HCT116 (cell line): Measurements from ENCODE around the gene RPL38. TPM values are rescaled to one million over a fixed set of nuclear protein-coding genes. Genes with fewer than 3 reads are reported as not detected.

Experiments used
- ATAC-seq: fragments of 200-7000 bp; cut with Tn5 transposase; 2 replicates; pipeline ENCODE4 v1.9.1; 2020; ENCODE audit warnings: mild to moderate bottlenecking, moderate library complexity
- BruUV-seq: library from RNA; stranded (reverse); fragments of 400-500 nt; replicated peaks from 2 replicates; lab custom pipeline; 2021; lab: Mats Ljungman, UMichigan
- CTCF ChIA-PET: fragments of 300-600 bp; sonication (Branson Sonifier 250); formaldehyde crosslinking; loops from one replicate; lab custom pipeline; 2021; ENCODE audit warnings: antibody characterized with exemption; lab: Charles Lee
- POLR2A ChIA-PET: fragments of 300-600, 350-600 bp; sonication (Branson Sonifier 250); formaldehyde crosslinking; loops from one replicate; lab custom pipeline; 2021; ENCODE audit warnings: antibody characterized with exemption; lab: Charles Lee
- RAD21 ChIA-PET, 2 experiments: fragments of 300-600 bp; sonication (Branson Sonifier 250); formaldehyde crosslinking; loops; one replicate each; lab custom pipeline; 2023; ENCODE audit warnings: low total read pairs in 2 of 2; ENCODE audit not compliant: uncharacterized antibody in 2 of 2, unreplicated experiment in 2 of 2, low non-redundant PET in 1 of 2; lab: Charles Lee
- DNase-seq: peaks from one replicate; pipeline ENCODE4 v3.0.0-alpha.2; 2010; ENCODE audit warnings: low read depth, low spot score
- H2AFZ ChIP-seq: fragments of 200-600 bp; shearing (Covaris generic), sonication (generic); 2 replicates; pipeline ENCODE4 v1.6.1; 2017; ENCODE audit warnings: low read depth, mixed run types, mixed read lengths, antibody characterized with exemption, low read length; ENCODE audit not compliant: poor library complexity, severe bottlenecking
- H3K27ac ChIP-seq: 2 replicates; pipeline ENCODE4 v1.5.1; 2012; ENCODE audit warnings: low read depth, low read length
- H3K27me3 ChIP-seq: fragments of 200-600 bp; sonication (generic); 2 replicates; pipeline ENCODE4 v1.6.1; 2016; ENCODE audit warnings: mixed run types, low read length, mixed read lengths; ENCODE audit not compliant: insufficient read depth
- H3K36me3 ChIP-seq, 2 experiments: fragments of 200-500 bp in 1 of 2; fragments of 200-600 bp in 1 of 2; sonication (Bioruptor generic) in 1 of 2; sonication (generic) in 1 of 2; 2 replicates each; pipeline versions ENCODE4 v1.5.1 to v1.6.1; 2014 to 2016; ENCODE audit warnings: low read length in 2 of 2, inconsistent platforms in 1 of 2, mixed read lengths in 1 of 2, mixed run types in 1 of 2; ENCODE audit not compliant: insufficient read depth in 2 of 2, control insufficient read depth in 1 of 2
- H3K4me1 ChIP-seq, 2 experiments: fragments of 200-600 bp in 1 of 2; sonication (generic) in 1 of 2; 2 replicates each; pipeline versions ENCODE4 v1.5.1 to v1.6.1; 2012 to 2017; ENCODE audit warnings: low read length in 2 of 2, inconsistent platforms in 1 of 2, mild to moderate bottlenecking in 1 of 2, mixed read lengths in 1 of 2, mixed run types in 1 of 2, moderate library complexity in 1 of 2; ENCODE audit not compliant: insufficient read depth in 2 of 2, control insufficient read depth in 1 of 2
- H3K4me2 ChIP-seq: fragments of 200-600 bp; sonication (generic); 2 replicates; pipeline ENCODE4 v1.6.1; 2017; ENCODE audit warnings: mixed run types, low read length, mixed read lengths
- H3K4me3 ChIP-seq, 2 experiments: fragments of 200-600 bp in 1 of 2; sonication (generic) in 1 of 2; replicated peaks in 1 of 2; 2 replicates each; pipeline ENCODE4 v1.5.1; 2011 to 2016; ENCODE audit warnings: low read length in 2 of 2, control low read depth in 1 of 2, low read depth in 1 of 2, mild to moderate bottlenecking in 1 of 2, mixed read lengths in 1 of 2, mixed run types in 1 of 2
- H3K79me2 ChIP-seq: fragments of 200-600 bp; sonication (generic); 2 replicates; pipeline ENCODE4 v1.6.1; 2017; ENCODE audit warnings: mild to moderate bottlenecking, mixed run types, low read length, moderate library complexity, mixed read lengths; ENCODE audit not compliant: insufficient read depth
- H3K9ac ChIP-seq: fragments of 200-600 bp; sonication (generic); 2 replicates; pipeline ENCODE4 v1.6.1; 2016; ENCODE audit warnings: low read length, mixed read lengths
- H3K9me2 ChIP-seq: fragments of 200-600 bp; sonication (generic), shearing (Covaris generic); 2 replicates; pipeline ENCODE4 v1.6.1; 2017; ENCODE audit warnings: mixed run types, mild to moderate bottlenecking, moderate library complexity; ENCODE audit not compliant: insufficient read depth
- H3K9me3 ChIP-seq, 2 experiments: fragments of 200-500 bp in 1 of 2; fragments of 200-600 bp in 1 of 2; sonication (Bioruptor generic) in 1 of 2; sonication (generic) in 1 of 2; 2 replicates each; pipeline ENCODE4 v1.6.1; 2014 to 2017; ENCODE audit warnings: low read length in 2 of 2, mixed read lengths in 2 of 2, inconsistent platforms in 1 of 2, low read depth in 1 of 2, mild to moderate bottlenecking in 1 of 2, mixed run types in 1 of 2, moderate library complexity in 1 of 2; ENCODE audit not compliant: control insufficient read depth in 1 of 2, insufficient read depth in 1 of 2
- H4K20me1 ChIP-seq: fragments of 200-600 bp; sonication (generic), shearing (Covaris generic); 2 replicates; pipeline ENCODE4 v1.6.1; 2017; ENCODE audit warnings: mixed run types, mild to moderate bottlenecking, moderate library complexity; ENCODE audit not compliant: insufficient read depth
- CBX3 ChIP-seq: IDR thresholded peaks from 2 replicates; pipeline ENCODE4 v1.6.1; 2012; ENCODE audit warnings: low read depth
- CEBPB ChIP-seq: IDR thresholded peaks from 2 replicates; pipeline ENCODE4 v1.6.1; 2012; ENCODE audit warnings: low read depth
- EGR1 ChIP-seq: IDR thresholded peaks from 2 replicates; pipeline ENCODE4 v1.6.1; 2012; ENCODE audit warnings: low read depth
- EZH2phosphoT487 ChIP-seq: fragments of 200-600 bp; IDR thresholded peaks from 2 replicates; pipeline ENCODE4 v1.6.1; 2018; ENCODE audit warnings: antibody characterized with exemption, borderline replicate concordance
- JUND ChIP-seq: IDR thresholded peaks from 2 replicates; pipeline ENCODE4 v1.6.1; 2012
- POLR2AphosphoS5 ChIP-seq: IDR thresholded peaks from 2 replicates; pipeline ENCODE4 v1.6.1; 2011; ENCODE audit warnings: mild to moderate bottlenecking, low read depth, low read length, moderate library complexity
- RAD21 ChIP-seq: IDR thresholded peaks from 2 replicates; pipeline ENCODE4 v1.6.1; 2012; ENCODE audit warnings: low read depth, mild to moderate bottlenecking
- SIN3A ChIP-seq: IDR thresholded peaks from 2 replicates; pipeline ENCODE4 v1.6.1; 2012; ENCODE audit warnings: low read depth
- SP1 ChIP-seq: IDR thresholded peaks from 2 replicates; pipeline ENCODE4 v1.6.1; 2012; ENCODE audit warnings: low read depth
- SRF ChIP-seq: IDR thresholded peaks from 2 replicates; pipeline ENCODE4 v1.6.1; 2012; ENCODE audit warnings: low read depth
- TCF7L2 ChIP-seq: IDR thresholded peaks from 2 replicates; pipeline ENCODE4 v1.7.0; 2011; ENCODE audit warnings: borderline replicate concordance, inconsistent platforms; ENCODE audit not compliant: insufficient read depth, insufficient read length; ENCODE audit errors: extremely low read depth
- ZNF274 ChIP-seq: fragments of 200-500 bp; sonication (Bioruptor generic); IDR thresholded peaks from 2 replicates; pipeline ENCODE4 v1.6.1; 2014; ENCODE audit warnings: mild to moderate bottlenecking, low read depth, low read length, inconsistent platforms
- intact Hi-C: fragments of 100-400 bp; cut with micrococcal nuclease; formaldehyde crosslinking; loops from 2 replicates; pipeline ENCODE4 v1.10.0; 2022
- total RNA-seq: library from RNA; stranded (reverse); gene quantifications from one replicate; pipeline ENCODE4 v1.2.1, GENCODE V29; 2021; ENCODE audit not compliant: unreplicated experiment
- TF ChIP-seq, protein P1 (sequence below): IDR thresholded peaks from 2 replicates; pipeline ENCODE4 v1.6.1; 2012; ENCODE audit warnings: low read depth
- TF ChIP-seq, protein P2 (sequence below): IDR thresholded peaks from 2 replicates; pipeline ENCODE4 v1.6.1; 2011; ENCODE audit warnings: mild to moderate bottlenecking, low read length, moderate library complexity; ENCODE audit not compliant: insufficient replicate concordance; ENCODE audit errors: extremely low read depth

The RPL38 gene
- total RNA-seq, 1 experiment from 2014 or later: 1,628 TPM

DNA sequence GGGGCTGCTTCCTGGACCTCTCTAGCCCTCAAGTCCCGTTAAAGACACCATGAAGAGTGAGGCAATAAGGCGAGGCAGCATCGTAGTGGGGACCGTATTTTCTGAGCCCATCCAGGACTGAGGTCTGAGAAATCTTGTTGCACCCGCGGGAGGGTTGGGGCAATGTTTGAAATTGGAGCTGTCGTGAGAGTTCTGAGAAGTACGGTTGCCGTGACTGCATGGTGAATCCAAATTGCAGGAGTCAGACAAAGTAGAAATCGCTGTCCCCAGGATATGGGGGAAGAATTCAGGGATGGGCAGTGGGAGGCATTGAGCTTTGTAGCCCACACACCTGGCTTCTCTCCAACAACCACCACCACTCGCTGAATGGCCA is 42.0 kb upstream of the RPL38 start:
- peaks cover 30% of the 10 kb centered on the region for H3K27me3 ChIP-seq

More for the DNA sequence above, 42.0 kb upstream of the RPL38 start:
- no peaks in the 10 kb centered on the region for H3K4me1 ChIP-seq
- no peaks in the 10 kb centered on the region for H4K20me1 ChIP-seq
- ATAC-seq (no peak), DNase-seq (no peak)
- H2AFZ ChIP-seq: no peak overlapping the region
- intact Hi-C loops: no loop called here
- BruUV-seq: no TSS peak
- H3K4me3 ChIP-seq: no peak overlapping the region
- TF ChIP-seq CBX3 (no peak), ZNF274 (no peak), EZH2phosphoT487 (no peak), EGR1 (no peak), POLR2AphosphoS5 (no peak), SP1 (no peak), RAD21 (no peak), SIN3A (no peak), TCF7L2 (no peak), SRF (no peak), CEBPB (no peak), JUND (no peak)
- TF ChIP-seq, protein P1, sequence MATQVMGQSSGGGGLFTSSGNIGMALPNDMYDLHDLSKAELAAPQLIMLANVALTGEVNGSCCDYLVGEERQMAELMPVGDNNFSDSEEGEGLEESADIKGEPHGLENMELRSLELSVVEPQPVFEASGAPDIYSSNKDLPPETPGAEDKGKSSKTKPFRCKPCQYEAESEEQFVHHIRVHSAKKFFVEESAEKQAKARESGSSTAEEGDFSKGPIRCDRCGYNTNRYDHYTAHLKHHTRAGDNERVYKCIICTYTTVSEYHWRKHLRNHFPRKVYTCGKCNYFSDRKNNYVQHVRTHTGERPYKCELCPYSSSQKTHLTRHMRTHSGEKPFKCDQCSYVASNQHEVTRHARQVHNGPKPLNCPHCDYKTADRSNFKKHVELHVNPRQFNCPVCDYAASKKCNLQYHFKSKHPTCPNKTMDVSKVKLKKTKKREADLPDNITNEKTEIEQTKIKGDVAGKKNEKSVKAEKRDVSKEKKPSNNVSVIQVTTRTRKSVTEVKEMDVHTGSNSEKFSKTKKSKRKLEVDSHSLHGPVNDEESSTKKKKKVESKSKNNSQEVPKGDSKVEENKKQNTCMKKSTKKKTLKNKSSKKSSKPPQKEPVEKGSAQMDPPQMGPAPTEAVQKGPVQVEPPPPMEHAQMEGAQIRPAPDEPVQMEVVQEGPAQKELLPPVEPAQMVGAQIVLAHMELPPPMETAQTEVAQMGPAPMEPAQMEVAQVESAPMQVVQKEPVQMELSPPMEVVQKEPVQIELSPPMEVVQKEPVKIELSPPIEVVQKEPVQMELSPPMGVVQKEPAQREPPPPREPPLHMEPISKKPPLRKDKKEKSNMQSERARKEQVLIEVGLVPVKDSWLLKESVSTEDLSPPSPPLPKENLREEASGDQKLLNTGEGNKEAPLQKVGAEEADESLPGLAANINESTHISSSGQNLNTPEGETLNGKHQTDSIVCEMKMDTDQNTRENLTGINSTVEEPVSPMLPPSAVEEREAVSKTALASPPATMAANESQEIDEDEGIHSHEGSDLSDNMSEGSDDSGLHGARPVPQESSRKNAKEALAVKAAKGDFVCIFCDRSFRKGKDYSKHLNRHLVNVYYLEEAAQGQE: no peak
- TF ChIP-seq, protein P2, sequence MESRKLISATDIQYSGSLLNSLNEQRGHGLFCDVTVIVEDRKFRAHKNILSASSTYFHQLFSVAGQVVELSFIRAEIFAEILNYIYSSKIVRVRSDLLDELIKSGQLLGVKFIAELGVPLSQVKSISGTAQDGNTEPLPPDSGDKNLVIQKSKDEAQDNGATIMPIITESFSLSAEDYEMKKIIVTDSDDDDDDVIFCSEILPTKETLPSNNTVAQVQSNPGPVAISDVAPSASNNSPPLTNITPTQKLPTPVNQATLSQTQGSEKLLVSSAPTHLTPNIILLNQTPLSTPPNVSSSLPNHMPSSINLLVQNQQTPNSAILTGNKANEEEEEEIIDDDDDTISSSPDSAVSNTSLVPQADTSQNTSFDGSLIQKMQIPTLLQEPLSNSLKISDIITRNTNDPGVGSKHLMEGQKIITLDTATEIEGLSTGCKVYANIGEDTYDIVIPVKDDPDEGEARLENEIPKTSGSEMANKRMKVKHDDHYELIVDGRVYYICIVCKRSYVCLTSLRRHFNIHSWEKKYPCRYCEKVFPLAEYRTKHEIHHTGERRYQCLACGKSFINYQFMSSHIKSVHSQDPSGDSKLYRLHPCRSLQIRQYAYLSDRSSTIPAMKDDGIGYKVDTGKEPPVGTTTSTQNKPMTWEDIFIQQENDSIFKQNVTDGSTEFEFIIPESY: no peak
- H3K27ac ChIP-seq: no peak overlapping the region
- ChIA-PET POLR2A (no interaction called here), CTCF (no interaction called here), RAD21 (no interaction called here)
- no peaks in the 10 kb centered on the region for H3K9me3 ChIP-seq
- H3K79me2 ChIP-seq: no peaks in the 10 kb centered on the region
- no peak overlapping the region for H3K4me2 ChIP-seq
- no peaks in the 10 kb centered on the region for H3K36me3 ChIP-seq
- no peaks in the 10 kb centered on the region for H3K9me2 ChIP-seq
- H3K9ac ChIP-seq: no peak overlapping the region
